Esophagus squamous epithelium (tissue), 5 donors: ENCODE data around the gene FTL. TPM values are rescaled to one million over a fixed set of nuclear protein-coding genes. Genes with fewer than 3 reads are reported as not detected.
"Not testable (repeated sequence)": the region's sequence is repeated elsewhere in the genome, so short reads cannot be mapped to it uniquely, and the experiment has no call there.

Experiments
- DNase-seq: peaks from one replicate; lab custom pipeline; 2025; lab: John Stamatoyannopoulos, UW
- H3K27ac ChIP-seq, 4 donors: fragments of 200-600 bp; sonication (generic); one replicate each; pipeline ENCODE4 v1.5.1; 2016 to 2019; ENCODE audit warnings: mild to moderate bottlenecking in 1 of 4
- H3K27me3 ChIP-seq, 4 donors: fragments of 200-600 bp; sonication (generic); 1 replicate in 3 of 4; 2 replicates in 1 of 4; pipeline versions ENCODE4 v1.5.1 to v1.6.0; 2017 to 2021; ENCODE audit warnings: antibody characterized with exemption in 1 of 4
- H3K36me3 ChIP-seq, 3 donors: fragments of 200-600 bp; sonication (generic); one replicate each; pipeline ENCODE4 v1.5.1; 2016 to 2019
- H3K4me1 ChIP-seq, 3 donors: fragments of 200-600 bp; sonication (generic); one replicate each; pipeline ENCODE4 v1.5.1; 2017 to 2019
- H3K4me3 ChIP-seq, 4 donors: fragments of 200-600 bp; sonication (generic); 1 replicate in 3 of 4; 2 replicates in 1 of 4; pipeline ENCODE4 v1.5.1; 2016 to 2019; ENCODE audit warnings: mild to moderate bottlenecking in 2 of 4, moderate library complexity in 1 of 4
- H3K9me3 ChIP-seq, 3 donors: fragments of 200-600 bp; sonication (generic); one replicate each; pipeline ENCODE4 v1.5.1; 2016 to 2019
- POLR2A ChIP-seq, 4 donors: fragments of 450-650 bp; IDR thresholded peaks; one replicate each; pipeline ENCODE4 v1.6.1; 2017; ENCODE audit warnings: antibody characterized with exemption in 4 of 4, mild to moderate bottlenecking in 4 of 4, moderate library complexity in 3 of 4
- WGBS, 2 donors: methylation state at CpG; one replicate each; pipeline ENCODE4 v1.1.5; 2018; 5-methylcytosine and 5-hydroxymethylcytosine counted together
- intact Hi-C: fragments of 100-400 bp; cut with DNase I; formaldehyde crosslinking; loops from one replicate; pipeline ENCODE4 v1.15.0; 2022
- total RNA-seq, 4 donors: library from RNA; depleted of rRNA; stranded (reverse); fragments of >200 nt; gene quantifications; one replicate each; pipeline ENCODE4 v1.1.0, GENCODE V29; 2016
- TF ChIP-seq, protein P1 (sequence below), 6 experiments: fragments of 450-650 bp in 4 of 6; fragments of 200-600 bp in 2 of 6; sonication (generic) in 2 of 6; IDR thresholded peaks; one replicate each; pipeline ENCODE4 v1.5.1; 2016 to 2019; ENCODE audit warnings: antibody characterized with exemption in 6 of 6, mild to moderate bottlenecking in 4 of 6, moderate library complexity in 4 of 6
- donor health status: DM: yes; HTN: yes; CAD: no.

The FTL gene
- total RNA-seq, 4 donors from 2014 or later: 556 to 2,127 (median 1,494) TPM

GRCh38 chr19:48926909-48927308 lies 38.2 kb upstream of the FTL start:
- TF ChIP-seq POLR2A (IDR thresholded peaks at IDR 0.05): peak in 1 of 4 donors; percentile 6
- TF ChIP-seq, protein P1, sequence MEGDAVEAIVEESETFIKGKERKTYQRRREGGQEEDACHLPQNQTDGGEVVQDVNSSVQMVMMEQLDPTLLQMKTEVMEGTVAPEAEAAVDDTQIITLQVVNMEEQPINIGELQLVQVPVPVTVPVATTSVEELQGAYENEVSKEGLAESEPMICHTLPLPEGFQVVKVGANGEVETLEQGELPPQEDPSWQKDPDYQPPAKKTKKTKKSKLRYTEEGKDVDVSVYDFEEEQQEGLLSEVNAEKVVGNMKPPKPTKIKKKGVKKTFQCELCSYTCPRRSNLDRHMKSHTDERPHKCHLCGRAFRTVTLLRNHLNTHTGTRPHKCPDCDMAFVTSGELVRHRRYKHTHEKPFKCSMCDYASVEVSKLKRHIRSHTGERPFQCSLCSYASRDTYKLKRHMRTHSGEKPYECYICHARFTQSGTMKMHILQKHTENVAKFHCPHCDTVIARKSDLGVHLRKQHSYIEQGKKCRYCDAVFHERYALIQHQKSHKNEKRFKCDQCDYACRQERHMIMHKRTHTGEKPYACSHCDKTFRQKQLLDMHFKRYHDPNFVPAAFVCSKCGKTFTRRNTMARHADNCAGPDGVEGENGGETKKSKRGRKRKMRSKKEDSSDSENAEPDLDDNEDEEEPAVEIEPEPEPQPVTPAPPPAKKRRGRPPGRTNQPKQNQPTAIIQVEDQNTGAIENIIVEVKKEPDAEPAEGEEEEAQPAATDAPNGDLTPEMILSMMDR (IDR thresholded peaks at IDR 0.05): no peak
- H3K4me1 ChIP-seq: peaks cover 3 to 32% (median 17%) of the 10 kb centered on the region in 3 donors
- no peaks in the 10 kb centered on the region for H3K9me3 ChIP-seq
- no peak overlapping the region for H3K4me3 ChIP-seq
- DNase-seq: no peak
- no peaks in the 10 kb centered on the region for H3K27me3 ChIP-seq
- intact Hi-C loops: no loop called here
- H3K27ac ChIP-seq: peak overlapping the region; percentile 61 to 87 (median 80)
- H3K36me3 ChIP-seq: peaks cover 0 to 21% (median 13%) of the 10 kb centered on the region in 3 donors
- WGBS, 2 donors: 7 to 9% methylated on average over 10 of the region's 10 CpGs

GRCh38 chr19:48927692-48928091 lies 37.4 kb upstream of the FTL start:
- H3K4me3 ChIP-seq, H3K27me3 ChIP-seq, DNase-seq, H3K9me3 ChIP-seq, intact Hi-C loops: not testable (repeated sequence)
- 60 to 78% methylated on average over 13 to 14 of the region's 17 CpGs for WGBS, 2 donors
- H3K36me3 ChIP-seq: peaks cover 0 to 13% (median 6%) of the 10 kb centered on the region in 3 donors
- peak overlapping the region in 3 of 4 donors; percentile 79 to 87 (median 82) for H3K27ac ChIP-seq
- H3K4me1 ChIP-seq: peaks cover 3 to 37% (median 17%) of the 10 kb centered on the region in 3 donors

DNA sequence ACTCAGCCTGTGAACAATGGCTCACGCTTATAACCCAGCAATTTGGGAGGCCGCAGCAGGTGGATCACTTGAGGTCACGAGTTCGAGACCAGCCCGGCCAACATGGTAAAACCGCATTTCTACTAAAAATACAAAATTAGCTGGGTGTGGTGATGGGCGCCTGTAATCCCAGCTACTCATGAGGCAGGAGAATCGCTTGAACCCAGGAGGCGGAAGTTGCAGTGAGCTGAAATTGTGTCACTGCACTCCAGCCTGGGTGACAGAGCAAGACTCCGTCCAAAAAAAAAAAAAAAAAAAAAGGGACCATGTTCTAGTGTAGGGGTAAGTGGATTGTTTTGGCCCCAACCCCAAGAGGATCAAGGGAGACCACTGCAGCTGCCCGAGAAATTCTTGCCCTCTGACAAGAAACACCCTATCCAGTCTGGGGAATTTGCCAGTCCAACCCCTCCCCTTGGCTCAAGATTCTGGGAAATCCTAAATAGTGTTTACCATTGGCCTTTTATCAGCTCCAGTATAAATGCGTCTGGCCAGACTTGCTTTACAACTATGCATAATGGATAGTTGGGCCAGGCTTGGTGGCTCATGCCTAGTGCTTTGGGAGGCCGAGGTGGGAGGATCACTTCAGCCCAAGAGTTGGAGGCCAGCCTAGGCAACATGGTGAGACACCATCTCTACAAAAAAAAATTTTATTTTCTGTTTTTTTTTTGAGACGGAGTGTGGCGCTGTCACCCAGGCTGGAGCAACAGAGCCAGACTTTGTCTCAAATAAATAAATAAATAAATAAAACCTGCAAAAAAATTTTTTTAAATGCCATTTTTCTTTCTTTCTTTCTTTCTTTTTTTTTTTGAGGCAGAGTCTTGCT lies 36.7 kb upstream of the FTL start:
- no peaks in the 10 kb centered on the region for H3K9me3 ChIP-seq
- peak overlapping the region in 3 of 4 donors; percentile 79 to 87 (median 82) for H3K27ac ChIP-seq
- DNase-seq: no peak
- H3K4me1 ChIP-seq: peaks cover 3 to 44% (median 23%) of the 10 kb centered on the region in 3 donors
- 42 to 57% methylated on average over 15 of the region's 15 CpGs for WGBS, 2 donors
- peaks cover 0 to 6% (median 0%) of the 10 kb centered on the region in 3 donors for H3K36me3 ChIP-seq
- no peaks in the 10 kb centered on the region for H3K27me3 ChIP-seq
- intact Hi-C loops: no loop called here
- TF ChIP-seq POLR2A (IDR thresholded peaks at IDR 0.05): no peak
- TF ChIP-seq, protein P1 (IDR thresholded peaks at IDR 0.05): no peak
- H3K4me3 ChIP-seq: no peak overlapping the region

GRCh38 chr19:48933382-48933932 lies 31.7 kb upstream of the FTL start, which contains the start of gene DHDH:
TSS of gene DHDH (plus strand) at chr19:48933699. CDS start at chr19:48933722, 23 bp downstream.
- intact Hi-C loops: no loop called here
- no peak for DNase-seq
- Histone ChIP-seq H3K9me3 (no peaks in the 10 kb centered on the region), H3K36me3 (no peaks in the 10 kb centered on the region), H3K4me1 (peaks cover 0 to 23% (median 9%) of the 10 kb centered on the region in 3 donors), H3K27me3 (no peaks in the 10 kb centered on the region), H3K27ac (peak within 1 kb of the TSS; percentile 34 to 75 (median 58)), H3K4me3 (peak within 1 kb of the TSS; percentile 32 to 74 (median 42))
- 0% methylated on average over 23 to 33 of the region's 43 CpGs for WGBS, 2 donors
- TF ChIP-seq POLR2A (IDR thresholded peaks at IDR 0.05): peak in 2 of 4 donors; percentile 28 to 46
- TF ChIP-seq, protein P1 (IDR thresholded peaks at IDR 0.05): peak in 1 of 6 experiments; percentile 7

- TF ChIP-seq, protein P1 (IDR thresholded peaks at IDR 0.05): no peak
- TF ChIP-seq POLR2A (IDR thresholded peaks at IDR 0.05): no peak
- DNase-seq: no peak
- intact Hi-C loops: no loop called here
- Histone ChIP-seq H3K4me1 (peaks cover 0 to 22% (median 9%) of the 10 kb centered on the region in 3 donors), H3K4me3 (no peak overlapping the region), H3K27ac (no peak overlapping the region), H3K36me3 (no peaks in the 10 kb centered on the region), H3K27me3 (no peaks in the 10 kb centered on the region), H3K9me3 (no peaks in the 10 kb centered on the region)
- 86 to 100% methylated on average over 3 to 4 of the region's 19 CpGs for WGBS, 2 donors
Measured at GRCh38 chr19:48934837-48935236, 30.3 kb upstream of the FTL start.
